Left colon (tissue), 2 donors: ENCODE measurements around the gene PITX3. TPM values are rescaled to one million over a fixed set of nuclear protein-coding genes. Genes with fewer than 3 reads are reported as not detected.
"Not testable (repeated sequence)": the region's sequence is repeated elsewhere in the genome, so short reads cannot be mapped to it uniquely, and the experiment has no call there.

Source experiments
- ATAC-seq: fragments of 200-7000 bp; cut with Tn5 transposase; one replicate; pipeline ENCODE4 v1.9.1; 2020; ENCODE audit warnings: mild to moderate bottlenecking, moderate library complexity
- DNase-seq, 2 donors: peaks; one replicate each; pipeline ENCODE4 v3.0.0-alpha.2; 2020
- intact Hi-C, 2 donors: fragments of 100-400 bp; cut with DNase I in 1 of 2; cut with micrococcal nuclease in 1 of 2; formaldehyde crosslinking; loops; one replicate each; pipeline versions ENCODE4 v1.11.2 to v1.14.0; 2022; cut with DNase I, micrococcal nuclease
- total RNA-seq, 2 donors: library from RNA; stranded (reverse); fragmentation: NEBNext Ultra II Directional; extraction: Animal tissue kit (Norgen Biotek cat#: 25700); gene quantifications; one replicate each; pipeline ENCODE4 v1.2.1, GENCODE V29; 2021
- donor health status: DM: no; HTN: no; CAD: no.
- donor health status: DM: yes; HTN: yes; CAD: no.

The PITX3 gene
- total RNA-seq, 2 donors from 2014 or later: not detected

DNA sequence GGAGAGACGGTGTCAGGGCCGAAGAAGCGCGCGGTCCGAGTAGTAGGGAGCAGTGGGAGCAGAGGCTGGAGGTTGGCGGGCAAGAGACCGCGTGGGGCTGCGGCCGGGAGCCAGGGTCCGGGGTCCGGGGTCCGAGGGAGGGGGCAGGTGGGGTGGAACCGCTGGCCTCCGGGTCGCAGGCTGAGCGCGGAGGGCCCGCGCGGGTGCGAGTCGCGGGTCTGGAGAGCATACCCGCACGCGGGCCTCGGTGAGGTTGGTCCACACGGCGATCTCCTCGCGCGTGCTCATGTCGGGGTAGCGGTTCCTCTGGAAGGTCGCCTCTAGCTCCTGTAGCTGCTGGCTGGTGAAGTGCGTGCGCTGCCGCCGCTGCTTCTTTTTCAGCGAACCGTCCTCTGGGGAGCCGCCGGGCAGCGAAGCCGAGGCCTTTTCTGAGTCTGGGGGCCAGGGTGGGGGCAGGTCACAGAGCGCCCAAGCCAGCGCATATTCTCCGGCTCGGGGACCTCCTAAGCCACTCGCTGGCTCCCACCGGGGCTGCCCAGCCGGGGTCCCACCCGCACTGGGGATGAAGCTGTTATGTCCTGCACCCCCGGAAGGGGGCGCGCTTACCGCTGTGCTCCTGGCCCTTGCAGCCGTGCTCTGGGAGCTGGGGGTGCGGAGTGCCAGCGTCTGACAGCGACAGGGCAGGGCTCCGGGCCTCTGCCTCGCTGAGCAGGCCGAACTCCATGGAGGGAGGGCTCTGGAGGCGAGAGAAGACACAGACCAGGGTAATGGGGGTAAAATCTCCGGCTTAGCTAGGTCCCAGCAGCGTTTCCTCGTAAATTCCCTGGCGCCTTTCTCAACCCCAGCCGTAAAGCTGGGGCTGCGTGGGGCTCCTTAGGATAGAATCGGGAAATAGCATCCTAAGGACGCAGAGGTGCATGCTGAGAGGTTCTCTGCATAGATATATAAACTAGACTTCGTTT, 9.7 kb downstream of the PITX3 start:
- peak; percentile 39 to 73 for DNase-seq
- peak; percentile 73 for ATAC-seq
- intact Hi-C loops: no loop called here

DNA sequence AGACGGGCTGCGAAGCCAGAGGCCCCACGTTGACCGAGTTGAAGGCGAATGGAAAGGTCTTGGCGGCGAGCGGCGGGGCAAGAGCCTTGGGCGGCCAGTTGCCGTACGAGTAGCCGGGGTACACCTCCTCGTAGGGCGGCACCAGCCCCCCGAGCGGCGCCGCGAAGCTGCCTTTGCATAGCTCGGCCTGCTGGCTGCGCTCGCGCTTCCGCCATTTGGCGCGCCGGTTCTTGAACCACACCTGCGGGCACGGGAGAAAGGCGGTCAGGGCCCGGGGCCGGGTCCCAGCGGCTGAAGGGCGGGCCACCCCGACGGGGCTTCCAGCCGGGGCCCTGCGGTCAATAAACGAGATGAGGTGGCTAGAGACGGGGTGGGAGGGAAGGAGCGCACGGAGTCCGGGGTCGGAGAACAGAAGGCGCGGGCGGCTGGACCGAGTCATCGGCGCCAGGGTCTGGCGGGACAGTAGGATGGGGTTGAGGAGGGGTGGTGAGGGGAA, 10.4 kb downstream of the PITX3 start:
- intact Hi-C loops: no loop called here
- peak; percentile 34 to 62 for DNase-seq
- ATAC-seq: peak; percentile 35

GRCh38 chr10:102230264-102230860, 10.9 kb downstream of the PITX3 start:
- intact Hi-C loops: no loop called here
- ATAC-seq (peak; percentile 27), DNase-seq (peak; percentile 33 to 40)

DNA sequence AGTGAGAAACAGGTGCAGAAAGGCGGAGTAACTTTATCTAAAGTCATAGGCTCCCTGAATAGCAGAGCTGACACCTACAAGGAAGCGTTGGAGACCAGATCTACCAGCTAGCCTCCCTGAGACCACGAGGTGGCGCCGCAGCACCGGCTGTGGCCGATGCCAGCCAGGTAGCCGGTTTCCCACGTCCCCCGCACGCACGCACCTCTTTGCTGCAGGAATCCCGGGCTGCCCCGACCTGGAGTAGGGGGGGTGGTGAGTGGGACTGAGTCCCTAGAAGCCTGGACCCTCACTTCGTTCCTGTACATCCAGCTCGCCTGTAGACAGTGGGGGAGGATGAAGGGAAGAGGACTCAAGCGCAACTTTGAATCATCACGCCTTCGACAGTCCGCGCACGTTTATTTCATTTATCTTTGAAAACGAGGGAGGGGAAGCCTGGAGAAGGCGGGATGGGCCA, 11.5 kb downstream of the PITX3 start:
- intact Hi-C loops: loop anchor here in 1 of 2 donors (5.0 kb wide), 1 partner anchor 117 kb away; no protein-coding TSS in a partner anchor
- ATAC-seq: peak; percentile 71
- peak; percentile 70 to 91 for DNase-seq

GRCh38 chr10:102227050-102227449, 14.3 kb downstream of the PITX3 start:
- intact Hi-C loops: loop anchor here in 1 of 2 donors (5.0 kb wide), 1 partner anchor 120 kb away; no protein-coding TSS in a partner anchor
- DNase-seq (no peak), ATAC-seq (no peak)

GRCh38 chr10:102226542-102226870, 14.8 kb downstream of the PITX3 start:
- intact Hi-C loops: loop anchor here in 1 of 2 donors (5.0 kb wide), 1 partner anchor 121 kb away; no protein-coding TSS in a partner anchor
- DNase-seq: no peak
- ATAC-seq: no peak

DNA sequence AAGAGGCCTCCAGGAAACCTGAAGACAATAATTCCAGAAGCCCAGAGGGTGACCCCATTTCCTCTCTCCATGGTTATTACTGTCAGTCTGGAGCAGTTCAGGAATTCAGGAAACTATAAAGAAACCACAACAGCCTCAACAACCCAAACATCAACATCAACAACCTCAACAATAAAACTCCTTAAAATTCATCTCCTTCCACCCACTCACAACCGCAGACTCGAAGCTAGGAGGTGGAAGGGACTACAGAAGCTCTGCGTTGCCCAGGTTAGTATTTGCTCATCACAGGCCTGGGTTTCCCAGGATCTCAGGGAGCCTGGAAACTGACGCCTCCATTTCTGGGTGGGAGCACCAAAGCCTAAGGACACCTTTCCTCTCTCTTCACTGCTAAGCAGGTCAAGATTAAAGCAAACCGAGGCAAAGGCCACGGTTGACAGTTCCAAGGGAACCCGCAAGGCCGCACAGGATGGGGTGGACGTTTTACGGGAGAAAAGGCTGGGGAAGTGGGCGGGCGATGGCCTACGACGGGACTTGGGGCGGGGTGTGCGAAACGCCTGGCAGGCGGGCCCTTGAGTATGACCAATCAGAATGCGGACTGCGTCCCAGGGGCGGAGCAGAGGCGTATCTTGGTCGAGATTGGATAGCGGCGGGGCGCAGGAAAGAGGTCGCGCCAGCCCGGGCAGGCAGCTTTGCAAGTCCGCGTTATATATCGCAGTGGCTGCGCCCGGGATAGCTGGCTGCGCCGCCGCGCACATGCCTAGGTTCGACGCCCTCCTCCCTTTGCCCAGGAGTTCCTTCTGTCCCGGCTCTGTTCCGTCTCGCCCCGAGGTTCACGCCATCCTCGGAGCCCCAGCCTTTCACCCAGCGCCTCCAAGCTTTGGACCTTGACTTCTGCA, 15.4 kb downstream of the PITX3 start, which contains the start of gene ELOVL3:
ELOVL3 (plus strand) TSS at position 654 of the 896 bp plus-strand sequence. CDS start 250 bp downstream, outside the sequence.
- peak; percentile 93 to 94 for DNase-seq
- peak; percentile 93 for ATAC-seq
- intact Hi-C loops: loop anchor here in 1 of 2 donors (5.0 kb wide), 1 partner anchor 121 kb away; no protein-coding TSS in a partner anchor

DNA sequence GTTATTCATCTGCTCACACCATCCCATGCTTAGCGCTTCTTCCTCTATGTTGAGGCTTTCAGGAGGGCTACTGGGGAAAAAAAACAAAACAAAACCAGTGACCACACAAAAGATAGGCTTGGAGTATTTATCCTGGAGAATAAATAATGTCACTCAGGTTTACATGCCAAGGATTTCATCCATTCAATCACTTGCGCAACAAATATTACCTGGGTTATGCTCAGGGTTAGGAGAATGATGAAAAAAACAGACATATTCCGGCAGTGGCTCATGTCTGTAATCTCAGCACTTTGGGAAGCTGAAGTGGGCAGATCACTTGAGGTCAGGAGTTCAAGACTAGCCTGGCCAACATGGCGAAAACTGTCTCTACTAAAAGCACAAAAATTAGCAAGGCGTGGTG, 18.5 kb downstream of the PITX3 start:
- intact Hi-C loops: no loop called here
- DNase-seq: no peak
- ATAC-seq: no peak

- DNase-seq (no peak), ATAC-seq (no peak)
- intact Hi-C loops: no loop called here
These were observed 20.7 kb downstream of the PITX3 start for GRCh38 chr10:102220612-102221011.

GRCh38 chr10:102219370-102219769, 21.9 kb downstream of the PITX3 start:
- ATAC-seq: no peak
- DNase-seq: no peak

GRCh38 chr10:102213599-102213998, 27.7 kb downstream of the PITX3 start:
- DNase-seq, ATAC-seq, intact Hi-C loops: not testable (repeated sequence)

More at GRCh38 chr10:102219370-102219769, 21.9 kb downstream of the PITX3 start:
- intact Hi-C loops: no loop called here

DNA sequence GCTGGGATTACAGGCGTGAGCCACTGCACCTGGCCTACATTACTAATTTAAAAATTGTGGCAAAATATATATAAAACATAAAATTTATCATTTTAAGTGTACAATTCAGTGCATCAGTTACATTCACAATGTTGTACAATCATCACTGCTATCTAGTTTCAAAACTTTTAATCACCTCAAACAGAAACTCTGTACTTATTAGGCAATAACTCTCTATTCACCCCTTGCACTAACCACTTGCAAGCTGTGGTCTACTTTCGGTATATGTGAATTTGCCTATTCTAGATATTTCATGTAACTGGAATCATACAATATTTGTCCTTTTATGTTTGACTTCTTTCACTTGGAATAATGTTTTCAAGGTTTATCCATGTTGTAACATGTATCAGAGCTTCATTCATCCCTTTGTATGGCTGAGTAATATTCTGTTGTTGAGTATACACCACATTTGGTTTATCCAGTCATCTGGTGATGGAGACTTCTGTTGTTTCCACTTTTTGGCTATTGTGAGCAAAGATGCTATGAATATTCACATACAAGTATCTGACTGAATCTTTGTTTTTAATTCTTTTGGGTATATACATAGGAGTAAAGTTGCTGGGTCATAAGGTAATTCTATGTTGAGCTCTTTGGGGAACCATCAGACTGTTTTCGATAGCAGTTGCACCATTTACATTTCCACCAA, 29.6 kb downstream of the PITX3 start:
- ATAC-seq (no peak), DNase-seq (no peak)
- intact Hi-C loops: no loop called here

- ATAC-seq (peak; percentile 83), DNase-seq (peak in 1 of 2 donors; percentile 20)
- intact Hi-C loops: no loop called here
These were observed 32.8 kb downstream of the PITX3 start for GRCh38 chr10:102208311-102209035.

- DNase-seq (no peak), ATAC-seq (no peak)
- intact Hi-C loops: no loop called here
These were observed 38.9 kb downstream of the PITX3 start for GRCh38 chr10:102202386-102202785.

- DNase-seq: no peak
- no peak for ATAC-seq
- intact Hi-C loops: no loop called here
These were observed 40.3 kb downstream of the PITX3 start for GRCh38 chr10:102200751-102201640.

DNA sequence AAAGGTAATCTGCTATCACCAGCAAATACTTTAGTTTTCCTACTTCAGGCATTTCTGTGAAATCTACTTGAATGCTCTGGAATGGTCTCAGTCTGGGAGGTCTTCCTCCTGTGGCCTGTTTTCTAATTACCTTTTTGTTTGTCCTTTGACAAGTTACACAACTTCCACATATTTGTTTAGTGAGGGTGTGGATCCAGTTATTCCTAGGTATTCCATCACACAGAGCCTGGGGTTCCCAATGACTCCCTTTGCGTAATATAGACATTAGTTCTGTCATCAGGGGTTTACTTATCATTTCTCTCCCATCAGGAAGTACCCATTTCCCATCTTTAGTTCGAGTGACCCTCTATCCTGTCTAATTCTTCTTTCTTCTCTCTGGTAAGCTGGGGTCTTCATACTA, 43.3 kb downstream of the PITX3 start:
- intact Hi-C loops: no loop called here
- no peak for DNase-seq
- ATAC-seq: peak; percentile 63
